Neural cell (in vitro differentiated cells): ENCODE results near the gene IL3. TPM values are rescaled to one million over a fixed set of nuclear protein-coding genes. Genes with fewer than 3 reads are reported as not detected.

Experiments
- H2AFZ ChIP-seq: fragments of 200-600, 300-800 bp; sonication (generic), shearing (Covaris generic); 2 replicates; pipeline ENCODE4 v1.6.0; 2014; ENCODE audit warnings: low read depth, mild to moderate bottlenecking, antibody characterized with exemption, low read length, moderate library complexity
- H3F3A ChIP-seq: fragments of 200-600 bp; shearing (Covaris generic); 2 replicates; pipeline ENCODE4 v1.6.1; 2016; ENCODE audit warnings: mild to moderate bottlenecking, moderate library complexity, mixed read lengths, antibody characterized with exemption, low read length; ENCODE audit not compliant: insufficient read depth, poor library complexity, severe bottlenecking
- H3K27ac ChIP-seq: fragments of 200-600, 300-800 bp; sonication (generic), shearing (Covaris generic); 2 replicates; pipeline ENCODE4 v1.5.1; 2014; ENCODE audit warnings: mild to moderate bottlenecking, low read length, moderate library complexity
- H3K27me3 ChIP-seq: fragments of 300-800, 200-600 bp; sonication (generic), shearing (Covaris generic); 2 replicates; pipeline ENCODE4 v1.6.0; 2014; ENCODE audit warnings: mild to moderate bottlenecking, low read depth, low read length, moderate library complexity; ENCODE audit not compliant: insufficient read depth
- H3K36me3 ChIP-seq: fragments of 300-800, 200-600 bp; sonication (generic), shearing (Covaris generic); 2 replicates; pipeline ENCODE4 v1.5.1; 2014; ENCODE audit warnings: mild to moderate bottlenecking, antibody characterized with exemption, low read length, moderate library complexity; ENCODE audit not compliant: insufficient read depth
- H3K4me2 ChIP-seq: fragments of 300-800, 200-600 bp; sonication (generic), shearing (Covaris generic); 2 replicates; pipeline ENCODE4 v1.6.0; 2014; ENCODE audit warnings: mild to moderate bottlenecking, low read length
- H3K4me3 ChIP-seq: fragments of 300-800, 200-600 bp; sonication (generic), shearing (Covaris generic); 2 replicates; pipeline ENCODE4 v1.5.1; 2014; ENCODE audit warnings: mild to moderate bottlenecking, low read length, moderate library complexity
- H3K79me2 ChIP-seq: fragments of 200-600 bp; shearing (Covaris generic); replicated peaks from 2 replicates; pipeline ENCODE4 v1.6.0; 2014; ENCODE audit warnings: mild to moderate bottlenecking, low read length, moderate library complexity; ENCODE audit not compliant: insufficient read depth
- H3K9ac ChIP-seq: fragments of 300-800, 200-600 bp; sonication (generic), shearing (Covaris generic); 2 replicates; pipeline ENCODE4 v1.6.1; 2016; ENCODE audit warnings: mild to moderate bottlenecking, low read length, mixed read lengths
- H3K9me2 ChIP-seq: fragments of 200-600 bp; shearing (Covaris generic); 2 replicates; pipeline ENCODE4 v1.6.1; 2016; ENCODE audit warnings: mild to moderate bottlenecking, low read length, mixed read lengths; ENCODE audit not compliant: insufficient read depth
- H3K9me3 ChIP-seq: fragments of 200-600, 300-800 bp; sonication (generic), shearing (Covaris generic); 2 replicates; pipeline ENCODE4 v1.6.1; 2016; ENCODE audit warnings: mild to moderate bottlenecking, mixed run types, low read length, moderate library complexity, mixed read lengths
- H4K20me1 ChIP-seq: fragments of 200-600 bp; shearing (Covaris generic); 2 replicates; pipeline ENCODE4 v1.6.1; 2016; ENCODE audit warnings: mild to moderate bottlenecking, mixed run types; ENCODE audit not compliant: insufficient read depth
- CTCF ChIP-seq: fragments of 450-650 bp; IDR thresholded peaks from 2 replicates; pipeline ENCODE4 v1.5.1; 2014; ENCODE audit warnings: antibody characterized with exemption, mild to moderate bottlenecking, moderate library complexity; ENCODE audit not compliant: poor library complexity, severe bottlenecking
- EP300 ChIP-seq: fragments of 450-650 bp; conservative IDR thresholded peaks from 2 replicates; pipeline ENCODE4 v1.6.1; 2014; ENCODE audit warnings: antibody characterized with exemption, mild to moderate bottlenecking, moderate library complexity; ENCODE audit not compliant: poor library complexity, severe bottlenecking
- EZH2 ChIP-seq: fragments of 200-600, 300-800 bp; shearing (Covaris generic), sonication (generic); IDR thresholded peaks from 2 replicates; pipeline ENCODE4 v1.6.1; 2014; ENCODE audit warnings: antibody characterized with exemption, low read length, borderline replicate concordance, mild to moderate bottlenecking; ENCODE audit not compliant: insufficient read depth, poor library complexity, severe bottlenecking
- MXI1 ChIP-seq: fragments of 450-650 bp; conservative IDR thresholded peaks from 2 replicates; pipeline ENCODE4 v1.6.1; 2014; ENCODE audit warnings: antibody characterized with exemption, mild to moderate bottlenecking; ENCODE audit not compliant: poor library complexity, severe bottlenecking
- POLR2AphosphoS5 ChIP-seq: IDR thresholded peaks from 2 replicates; pipeline ENCODE4 v1.6.1; 2012
- RAD21 ChIP-seq: fragments of 450-650 bp; conservative IDR thresholded peaks from 2 replicates; pipeline ENCODE4 v1.6.1; 2014; ENCODE audit warnings: antibody characterized with exemption, mild to moderate bottlenecking, moderate library complexity
- REST ChIP-seq: IDR thresholded peaks from 2 replicates; pipeline ENCODE4 v1.6.1; 2012; ENCODE audit warnings: borderline replicate concordance
- SMC3 ChIP-seq: fragments of 450-650 bp; conservative IDR thresholded peaks from 2 replicates; pipeline ENCODE4 v1.6.1; 2014; ENCODE audit warnings: antibody characterized with exemption, mild to moderate bottlenecking, moderate library complexity; ENCODE audit not compliant: poor library complexity
- TAF1 ChIP-seq: IDR thresholded peaks from 2 replicates; pipeline ENCODE4 v1.6.1; 2012; ENCODE audit warnings: low read depth
- polyA plus RNA-seq: library from polyadenylated mRNA; depleted of rRNA; stranded (reverse); fragments of >200 nt; gene quantifications from 2 replicates; pipeline ENCODE4 v1.2.3, GENCODE V29; 2014

IL3 gene
- polyA plus RNA-seq, 1 donor from 2014 or later: not detected

GRCh38 chr5:132079619-132080018 is 19.2 kb downstream of the IL3 start:
- Histone ChIP-seq H3K9ac (no peak overlapping the region), H2AFZ (no peak overlapping the region), H3K4me2 (no peak overlapping the region), H4K20me1 (no peaks in the 10 kb centered on the region), H3K79me2 (no peaks in the 10 kb centered on the region), H3K9me2 (no peaks in the 10 kb centered on the region), H3K9me3 (no peaks in the 10 kb centered on the region), H3K36me3 (no peaks in the 10 kb centered on the region), H3K27ac (no peak overlapping the region), H3K4me3 (no peak overlapping the region), H3K27me3 (no peaks in the 10 kb centered on the region), H3F3A (no peaks in the 10 kb centered on the region)
- no peak for TF ChIP-seq MXI1
- TF ChIP-seq POLR2AphosphoS5: no peak
- no peak for TF ChIP-seq SMC3
- TF ChIP-seq RAD21: no peak
- TF ChIP-seq EP300: no peak
- TF ChIP-seq REST: no peak
- no peak for TF ChIP-seq TAF1
- no peak for TF ChIP-seq EZH2
- TF ChIP-seq CTCF: no peak

- no peak overlapping the region for H3K9ac ChIP-seq
- no peaks in the 10 kb centered on the region for H3K36me3 ChIP-seq
- H3K79me2 ChIP-seq: no peaks in the 10 kb centered on the region
- no peaks in the 10 kb centered on the region for H3K9me2 ChIP-seq
- H3K27me3 ChIP-seq: no peaks in the 10 kb centered on the region
- no peaks in the 10 kb centered on the region for H3F3A ChIP-seq
- H2AFZ ChIP-seq: no peak overlapping the region
- H3K4me2 ChIP-seq: no peak overlapping the region
- H4K20me1 ChIP-seq: no peaks in the 10 kb centered on the region
- no peak overlapping the region for H3K27ac ChIP-seq
- no peak overlapping the region for H3K4me3 ChIP-seq
- TF ChIP-seq CTCF (no peak), SMC3 (no peak), RAD21 (no peak), EP300 (no peak), EZH2 (no peak), REST (no peak), TAF1 (no peak), POLR2AphosphoS5 (no peak), MXI1 (no peak)
- no peaks in the 10 kb centered on the region for H3K9me3 ChIP-seq
These were observed 20.1 kb downstream of the IL3 start for GRCh38 chr5:132080595-132080994.
